HL-60/S4 treated with retinoic acid at 250 ng/mL for 4 days and 3 days (cell line): ENCODE data around the gene SPIC.

Experiments used
- in situ Hi-C: fragments of 300-500 bp; cut with MboI; formaldehyde crosslinking; loops from 2 replicates; pipeline ENCODE4 v1.7.0; 2022; ENCODE audit warnings: low sequenced_read_pairs

Gene SPIC

DNA sequence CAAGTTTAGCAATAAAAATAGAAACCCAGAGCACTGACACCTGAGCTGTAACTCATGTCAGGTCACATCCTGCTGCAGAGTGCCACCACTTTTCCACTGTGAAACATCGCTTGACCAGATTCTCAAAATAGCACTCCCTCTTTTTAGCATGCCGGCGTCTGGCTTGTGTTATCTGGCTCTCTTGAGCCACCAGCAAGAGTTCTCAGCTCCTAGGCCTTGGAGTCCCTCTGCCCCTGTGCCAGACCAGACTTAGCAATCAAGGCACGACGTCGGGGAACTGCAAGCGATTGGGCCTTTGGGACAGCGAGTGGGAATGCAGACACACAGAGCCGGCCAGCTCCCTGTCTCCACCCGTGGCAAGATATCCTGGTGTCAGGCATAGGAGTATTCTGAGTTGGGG lies 52.5 kb downstream of the SPIC start:
- in situ Hi-C loops = no loop called here

- in situ Hi-C loops = no loop called here
Measured at GRCh38 chr12:101536069-101536674, 61.0 kb downstream of the SPIC start.
